K562 (cell line): ENCODE measurements around the gene GARRE1. TPM values are rescaled to one million over a fixed set of nuclear protein-coding genes. Genes with fewer than 3 reads are reported as not detected.

ENCODE experiments used
- ARID1B ChIP-seq: fragments of 450-650 bp; IDR thresholded peaks from 2 replicates; pipeline ENCODE4 v1.6.1; 2016; ENCODE audit warnings: antibody characterized with exemption, mild to moderate bottlenecking, inconsistent platforms
- CREB3 ChIP-seq: fragments of 450-650 bp; conservative IDR thresholded peaks from 2 replicates; pipeline ENCODE4 v1.6.1; 2016; ENCODE audit warnings: missing genetic modification characterization, low read depth, mild to moderate bottlenecking, missing compliant biosample characterization, moderate library complexity
- HDAC2 ChIP-seq: fragments of 450-650 bp; IDR thresholded peaks from 2 replicates; pipeline ENCODE4 v1.6.1; 2016; ENCODE audit warnings: mild to moderate bottlenecking
- IRF1 ChIP-seq: sonication (generic); formaldehyde crosslinking; IDR thresholded peaks from 2 replicates; pipeline ENCODE4 v1.8.0; 2022; ENCODE audit warnings: missing genetic modification reagents, mild to moderate bottlenecking, borderline replicate concordance
- MCM5 ChIP-seq: fragments of 450-650 bp; IDR thresholded peaks from 2 replicates; pipeline ENCODE4 v1.6.1; 2016; ENCODE audit warnings: low read depth
- polyA plus RNA-seq, 8 experiments: library from polyadenylated mRNA; depleted of rRNA in 4 of 8; stranded (reverse) in 5 of 8; unstranded in 3 of 8; fragments of >200 nt; fragmentation: Nextera tagmentation in 2 of 8; fragmentation: Illumina TruSeq in 1 of 8; extraction: Ambion mirVana in 2 of 8; extraction: Trizol in 1 of 8; gene quantifications; 2 replicates each; pipeline versions ENCODE4 v1.2.1 to v1.2.3, GENCODE V29; 2011 to 2014; ENCODE audit warnings: inconsistent platforms in 1 of 8, missing spikeins in 1 of 8
- total RNA-seq, 7 experiments: library from RNA; depleted of rRNA in 6 of 7; stranded (reverse); fragments of >200 nt in 6 of 7; fragmentation: Illumina TruSeq in 2 of 7; extraction: Trizol in 2 of 7; gene quantifications; 2 replicates each; pipeline versions ENCODE4 v1.2.1 to v1.2.3, GENCODE V29; 2011 to 2021; ENCODE audit warnings: low replicate concordance in 1 of 7
- TF ChIP-seq, protein P1 (sequence below): fragments of 450-650 bp; formaldehyde crosslinking; IDR thresholded peaks from 2 replicates; pipeline ENCODE4 v1.4.0; 2020; ENCODE audit warnings: mild to moderate bottlenecking, moderate library complexity
- TF ChIP-seq, protein P2 (sequence below), 2 experiments: fragments of 450-650 bp; formaldehyde crosslinking in 1 of 2; IDR thresholded peaks; 2 replicates each; pipeline versions ENCODE4 v1.4.0 to v1.6.1; 2014 to 2020; ENCODE audit warnings: mild to moderate bottlenecking in 2 of 2, borderline replicate concordance in 1 of 2, low read depth in 1 of 2
- TF ChIP-seq, protein P3 (sequence below), 2 experiments: fragments of 200-800 bp in 1 of 2; sonication (Bioruptor generic) in 1 of 2; sonication (generic) in 1 of 2; formaldehyde crosslinking in 1 of 2; IDR thresholded peaks in 1 of 2; conservative IDR thresholded peaks in 1 of 2; 2 replicates each; pipeline versions ENCODE4 v1.5.0 to v1.6.1; 2016 to 2020; ENCODE audit warnings: missing compliant biosample characterization in 1 of 2, missing genetic modification characterization in 1 of 2, missing genetic modification reagents in 1 of 2
- TF ChIP-seq, protein P4 (sequence below): fragments of 150-350 bp; conservative IDR thresholded peaks from 2 replicates; pipeline ENCODE4 v1.6.1; 2014; ENCODE audit warnings: low read length

Gene GARRE1
- total and polyA plus RNA-seq, 9 of the 15 experiments (the other 6 are each of a cell fraction or from before 2014, with no cell fraction given) = 1.6 to 12.8 (median 7.5) TPM

DNA sequence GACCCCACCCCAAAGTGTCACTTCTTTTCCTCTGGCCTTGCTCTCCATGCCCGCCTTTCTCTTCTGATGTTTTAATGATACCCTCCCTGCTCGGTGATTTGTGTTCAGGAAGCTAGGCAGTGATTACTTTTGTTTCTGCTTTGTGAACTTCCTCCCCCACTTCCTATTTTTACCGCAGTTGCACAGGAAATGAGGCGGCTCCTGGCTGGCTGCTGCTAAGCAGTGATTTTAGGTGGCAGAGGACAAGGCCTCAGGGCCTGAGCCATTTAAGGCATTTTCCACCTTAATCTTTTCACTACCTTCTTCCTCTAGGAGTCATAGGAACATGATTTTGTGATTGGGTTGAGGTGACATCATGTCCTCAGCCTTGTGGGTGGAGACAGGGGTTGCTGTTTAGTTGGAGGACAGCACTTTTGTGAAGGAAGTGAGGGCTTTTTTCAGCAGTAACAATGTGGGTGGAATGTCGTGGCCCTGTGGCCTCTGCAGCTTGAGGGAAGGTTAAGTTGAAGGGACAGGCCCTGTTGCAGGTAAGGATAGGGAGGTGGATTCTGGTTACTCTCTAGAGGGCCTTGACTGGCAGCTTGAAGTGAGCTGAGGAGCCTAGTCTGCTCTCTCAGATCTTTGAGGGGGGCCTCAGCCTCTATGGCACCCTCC lies 15.7 kb downstream of the GARRE1 start (continued):
- TF ChIP-seq HDAC2 (peak; percentile 78), ARID1B (peak; percentile 38), MCM5 (no peak), IRF1 (CRISPR knock-in tag) (no peak), CREB3 (tag) (no peak)
- TF ChIP-seq, protein P1, sequence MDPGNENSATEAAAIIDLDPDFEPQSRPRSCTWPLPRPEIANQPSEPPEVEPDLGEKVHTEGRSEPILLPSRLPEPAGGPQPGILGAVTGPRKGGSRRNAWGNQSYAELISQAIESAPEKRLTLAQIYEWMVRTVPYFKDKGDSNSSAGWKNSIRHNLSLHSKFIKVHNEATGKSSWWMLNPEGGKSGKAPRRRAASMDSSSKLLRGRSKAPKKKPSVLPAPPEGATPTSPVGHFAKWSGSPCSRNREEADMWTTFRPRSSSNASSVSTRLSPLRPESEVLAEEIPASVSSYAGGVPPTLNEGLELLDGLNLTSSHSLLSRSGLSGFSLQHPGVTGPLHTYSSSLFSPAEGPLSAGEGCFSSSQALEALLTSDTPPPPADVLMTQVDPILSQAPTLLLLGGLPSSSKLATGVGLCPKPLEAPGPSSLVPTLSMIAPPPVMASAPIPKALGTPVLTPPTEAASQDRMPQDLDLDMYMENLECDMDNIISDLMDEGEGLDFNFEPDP (CRISPR knock-in tag) = no peak
- TF ChIP-seq, protein P2, sequence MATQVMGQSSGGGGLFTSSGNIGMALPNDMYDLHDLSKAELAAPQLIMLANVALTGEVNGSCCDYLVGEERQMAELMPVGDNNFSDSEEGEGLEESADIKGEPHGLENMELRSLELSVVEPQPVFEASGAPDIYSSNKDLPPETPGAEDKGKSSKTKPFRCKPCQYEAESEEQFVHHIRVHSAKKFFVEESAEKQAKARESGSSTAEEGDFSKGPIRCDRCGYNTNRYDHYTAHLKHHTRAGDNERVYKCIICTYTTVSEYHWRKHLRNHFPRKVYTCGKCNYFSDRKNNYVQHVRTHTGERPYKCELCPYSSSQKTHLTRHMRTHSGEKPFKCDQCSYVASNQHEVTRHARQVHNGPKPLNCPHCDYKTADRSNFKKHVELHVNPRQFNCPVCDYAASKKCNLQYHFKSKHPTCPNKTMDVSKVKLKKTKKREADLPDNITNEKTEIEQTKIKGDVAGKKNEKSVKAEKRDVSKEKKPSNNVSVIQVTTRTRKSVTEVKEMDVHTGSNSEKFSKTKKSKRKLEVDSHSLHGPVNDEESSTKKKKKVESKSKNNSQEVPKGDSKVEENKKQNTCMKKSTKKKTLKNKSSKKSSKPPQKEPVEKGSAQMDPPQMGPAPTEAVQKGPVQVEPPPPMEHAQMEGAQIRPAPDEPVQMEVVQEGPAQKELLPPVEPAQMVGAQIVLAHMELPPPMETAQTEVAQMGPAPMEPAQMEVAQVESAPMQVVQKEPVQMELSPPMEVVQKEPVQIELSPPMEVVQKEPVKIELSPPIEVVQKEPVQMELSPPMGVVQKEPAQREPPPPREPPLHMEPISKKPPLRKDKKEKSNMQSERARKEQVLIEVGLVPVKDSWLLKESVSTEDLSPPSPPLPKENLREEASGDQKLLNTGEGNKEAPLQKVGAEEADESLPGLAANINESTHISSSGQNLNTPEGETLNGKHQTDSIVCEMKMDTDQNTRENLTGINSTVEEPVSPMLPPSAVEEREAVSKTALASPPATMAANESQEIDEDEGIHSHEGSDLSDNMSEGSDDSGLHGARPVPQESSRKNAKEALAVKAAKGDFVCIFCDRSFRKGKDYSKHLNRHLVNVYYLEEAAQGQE (IDR thresholded peaks at IDR 0.05; ENCODE audit: borderline replicate concordance) = 0 out of 2 replicates have a peak, but pooled peaks have one; percentile 6
- TF ChIP-seq, protein P2 (CRISPR knock-in tag; IDR thresholded peaks at IDR 0.05; ENCODE audit: low read depth) = no peak
- TF ChIP-seq, protein P3, sequence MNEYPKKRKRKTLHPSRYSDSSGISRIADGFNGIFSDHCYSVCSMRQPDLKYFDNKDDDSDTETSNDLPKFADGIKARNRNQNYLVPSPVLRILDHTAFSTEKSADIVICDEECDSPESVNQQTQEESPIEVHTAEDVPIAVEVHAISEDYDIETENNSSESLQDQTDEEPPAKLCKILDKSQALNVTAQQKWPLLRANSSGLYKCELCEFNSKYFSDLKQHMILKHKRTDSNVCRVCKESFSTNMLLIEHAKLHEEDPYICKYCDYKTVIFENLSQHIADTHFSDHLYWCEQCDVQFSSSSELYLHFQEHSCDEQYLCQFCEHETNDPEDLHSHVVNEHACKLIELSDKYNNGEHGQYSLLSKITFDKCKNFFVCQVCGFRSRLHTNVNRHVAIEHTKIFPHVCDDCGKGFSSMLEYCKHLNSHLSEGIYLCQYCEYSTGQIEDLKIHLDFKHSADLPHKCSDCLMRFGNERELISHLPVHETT (CRISPR knock-in tag; conservative IDR thresholded peaks at IDR 0.05 in 1 of 2, IDR thresholded peaks at IDR 0.05 in 1 of 2) = no peak
- TF ChIP-seq, protein P4, sequence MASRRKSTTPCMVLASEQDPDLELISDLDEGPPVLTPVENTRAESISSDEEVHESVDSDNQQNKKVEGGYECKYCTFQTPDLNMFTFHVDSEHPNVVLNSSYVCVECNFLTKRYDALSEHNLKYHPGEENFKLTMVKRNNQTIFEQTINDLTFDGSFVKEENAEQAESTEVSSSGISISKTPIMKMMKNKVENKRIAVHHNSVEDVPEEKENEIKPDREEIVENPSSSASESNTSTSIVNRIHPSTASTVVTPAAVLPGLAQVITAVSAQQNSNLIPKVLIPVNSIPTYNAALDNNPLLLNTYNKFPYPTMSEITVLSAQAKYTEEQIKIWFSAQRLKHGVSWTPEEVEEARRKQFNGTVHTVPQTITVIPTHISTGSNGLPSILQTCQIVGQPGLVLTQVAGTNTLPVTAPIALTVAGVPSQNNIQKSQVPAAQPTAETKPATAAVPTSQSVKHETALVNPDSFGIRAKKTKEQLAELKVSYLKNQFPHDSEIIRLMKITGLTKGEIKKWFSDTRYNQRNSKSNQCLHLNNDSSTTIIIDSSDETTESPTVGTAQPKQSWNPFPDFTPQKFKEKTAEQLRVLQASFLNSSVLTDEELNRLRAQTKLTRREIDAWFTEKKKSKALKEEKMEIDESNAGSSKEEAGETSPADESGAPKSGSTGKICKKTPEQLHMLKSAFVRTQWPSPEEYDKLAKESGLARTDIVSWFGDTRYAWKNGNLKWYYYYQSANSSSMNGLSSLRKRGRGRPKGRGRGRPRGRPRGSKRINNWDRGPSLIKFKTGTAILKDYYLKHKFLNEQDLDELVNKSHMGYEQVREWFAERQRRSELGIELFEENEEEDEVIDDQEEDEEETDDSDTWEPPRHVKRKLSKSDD = no peak
